LNCaP clone FGC (cell line): ENCODE data around the gene RSF1.
"Not testable (repeated sequence)": the region's sequence is repeated elsewhere in the genome, so short reads cannot be mapped to it uniquely, and the experiment has no call there.

Source experiments
- DNase-seq: peaks from one replicate; pipeline ENCODE4 v3.0.0-alpha.2; 2011; ENCODE audit warnings: low read depth
- H3K4me3 ChIP-seq: 2 replicates; pipeline ENCODE4 v1.5.1; 2011; ENCODE audit warnings: mild to moderate bottlenecking, low read depth, low read length, control low read depth
- TF ChIP-seq, protein P1 (sequence below): IDR thresholded peaks from 2 replicates; pipeline ENCODE4 v1.5.1; 2012; ENCODE audit warnings: mild to moderate bottlenecking; ENCODE audit not compliant: control insufficient read depth, insufficient read depth; ENCODE audit errors: extremely low read depth

The RSF1 gene

DNA sequence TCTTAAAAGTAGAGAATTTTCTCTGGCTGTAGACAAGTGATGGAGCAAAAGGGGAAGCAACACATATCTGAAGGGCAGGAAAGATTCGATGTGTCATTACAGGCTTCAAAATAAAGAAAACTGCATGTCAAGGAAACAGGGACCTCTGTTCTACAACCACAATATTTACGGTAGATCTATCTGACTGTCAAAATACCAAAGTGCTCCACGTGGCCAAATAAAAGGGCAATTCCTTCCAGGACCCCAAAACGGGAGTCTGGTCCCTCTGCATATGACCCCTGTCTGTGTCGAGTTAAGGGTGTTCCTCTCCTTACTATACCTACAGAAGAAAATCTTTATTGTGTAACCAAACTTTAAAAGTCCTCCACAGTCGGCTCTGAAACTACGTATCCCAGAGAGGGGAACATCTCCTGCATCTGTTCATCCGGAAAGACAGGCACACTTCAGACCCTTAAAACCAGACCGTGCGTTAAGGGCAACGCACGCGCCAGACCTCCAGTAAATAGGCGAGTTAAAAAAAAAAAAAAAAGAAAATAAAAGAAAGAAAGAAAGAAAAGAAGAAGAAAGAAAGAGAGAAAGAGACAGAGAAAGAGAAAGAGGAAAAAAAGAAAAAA lies 183.7 kb downstream of the RSF1 start:
- no peak for DNase-seq
- TF ChIP-seq, protein P1, sequence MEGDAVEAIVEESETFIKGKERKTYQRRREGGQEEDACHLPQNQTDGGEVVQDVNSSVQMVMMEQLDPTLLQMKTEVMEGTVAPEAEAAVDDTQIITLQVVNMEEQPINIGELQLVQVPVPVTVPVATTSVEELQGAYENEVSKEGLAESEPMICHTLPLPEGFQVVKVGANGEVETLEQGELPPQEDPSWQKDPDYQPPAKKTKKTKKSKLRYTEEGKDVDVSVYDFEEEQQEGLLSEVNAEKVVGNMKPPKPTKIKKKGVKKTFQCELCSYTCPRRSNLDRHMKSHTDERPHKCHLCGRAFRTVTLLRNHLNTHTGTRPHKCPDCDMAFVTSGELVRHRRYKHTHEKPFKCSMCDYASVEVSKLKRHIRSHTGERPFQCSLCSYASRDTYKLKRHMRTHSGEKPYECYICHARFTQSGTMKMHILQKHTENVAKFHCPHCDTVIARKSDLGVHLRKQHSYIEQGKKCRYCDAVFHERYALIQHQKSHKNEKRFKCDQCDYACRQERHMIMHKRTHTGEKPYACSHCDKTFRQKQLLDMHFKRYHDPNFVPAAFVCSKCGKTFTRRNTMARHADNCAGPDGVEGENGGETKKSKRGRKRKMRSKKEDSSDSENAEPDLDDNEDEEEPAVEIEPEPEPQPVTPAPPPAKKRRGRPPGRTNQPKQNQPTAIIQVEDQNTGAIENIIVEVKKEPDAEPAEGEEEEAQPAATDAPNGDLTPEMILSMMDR: no peak
- H3K4me3 ChIP-seq: peak overlapping the region; percentile 81

DNA sequence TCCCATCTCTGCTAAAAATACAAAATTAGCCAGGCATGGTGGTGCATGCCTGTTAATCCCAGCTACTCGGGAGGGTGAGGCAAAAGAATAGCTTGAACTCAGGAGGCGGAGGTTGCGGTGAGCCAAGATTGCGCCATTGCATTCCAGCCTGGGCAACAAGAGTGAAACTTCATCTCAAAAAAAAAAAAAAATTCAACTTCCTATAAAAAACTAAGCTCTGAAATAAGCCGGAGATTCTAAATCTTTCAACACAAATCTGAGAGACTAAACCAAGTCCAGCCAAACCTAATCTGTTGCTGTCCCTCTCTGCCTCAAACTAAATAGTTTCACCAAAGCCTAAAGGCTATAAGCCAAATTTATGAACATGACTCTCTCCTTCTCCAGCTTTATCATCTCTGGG lies 186.6 kb downstream of the RSF1 start:
- DNase-seq, H3K4me3 ChIP-seq: not testable (repeated sequence)

DNA sequence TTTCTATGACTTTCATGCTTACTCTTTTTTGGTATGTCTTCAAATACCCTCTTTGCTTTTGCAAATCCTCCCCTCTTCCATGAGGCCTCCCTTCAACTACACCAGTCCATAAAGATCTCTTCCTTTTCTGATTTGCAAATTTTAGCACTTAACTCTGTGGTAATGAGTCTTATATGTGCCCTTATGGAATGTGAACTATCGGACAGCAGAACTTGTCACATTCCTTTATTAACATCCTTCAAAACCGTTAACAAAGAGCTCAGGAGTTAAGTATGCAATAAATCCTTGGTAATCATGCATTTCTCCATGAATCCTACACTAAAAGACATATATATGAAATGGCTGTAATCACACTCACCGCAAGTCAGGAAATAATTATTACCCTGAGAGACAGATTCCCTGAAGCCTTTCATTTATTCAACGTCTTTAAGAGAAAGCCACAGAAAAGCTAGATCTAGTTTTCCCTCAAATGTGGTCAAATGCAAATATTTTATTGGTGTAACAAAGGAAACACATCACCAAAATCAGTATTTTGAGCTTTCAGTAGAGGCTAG lies 190.3 kb downstream of the RSF1 start:
- H3K4me3 ChIP-seq: no peak overlapping the region
- TF ChIP-seq, protein P1: no peak
- no peak for DNase-seq

DNA sequence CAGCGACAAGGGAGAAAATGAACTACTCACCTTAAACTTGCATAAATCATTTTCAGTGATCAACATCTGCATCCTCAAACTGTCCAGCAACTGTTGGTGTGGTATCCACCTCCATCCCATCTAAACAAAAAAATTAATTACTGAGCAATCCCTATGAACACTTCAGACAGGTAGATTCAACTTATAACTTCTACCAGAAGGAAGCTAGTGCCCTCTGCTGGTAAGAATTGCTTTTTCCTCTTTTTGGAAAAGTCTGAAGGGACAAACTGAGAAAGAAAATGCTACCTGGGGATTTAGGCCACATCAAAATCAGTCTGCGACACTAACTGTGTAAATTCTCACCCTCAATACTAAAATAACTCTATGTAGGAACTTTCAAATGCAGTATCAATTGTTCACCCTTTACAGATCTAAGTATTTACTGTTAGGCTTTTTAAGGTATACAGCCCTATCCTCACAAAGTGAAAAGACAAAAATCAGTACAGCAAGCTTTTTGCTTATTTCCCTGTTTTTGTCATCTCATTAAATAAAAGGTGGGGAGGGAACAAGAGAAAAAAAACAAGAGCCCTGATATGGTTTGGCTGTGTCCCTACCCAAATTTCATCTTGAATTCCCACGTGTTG lies 200.8 kb downstream of the RSF1 start:
- TF ChIP-seq, protein P1: peak; percentile 69
- no peak overlapping the region for H3K4me3 ChIP-seq
- DNase-seq: no peak

DNA sequence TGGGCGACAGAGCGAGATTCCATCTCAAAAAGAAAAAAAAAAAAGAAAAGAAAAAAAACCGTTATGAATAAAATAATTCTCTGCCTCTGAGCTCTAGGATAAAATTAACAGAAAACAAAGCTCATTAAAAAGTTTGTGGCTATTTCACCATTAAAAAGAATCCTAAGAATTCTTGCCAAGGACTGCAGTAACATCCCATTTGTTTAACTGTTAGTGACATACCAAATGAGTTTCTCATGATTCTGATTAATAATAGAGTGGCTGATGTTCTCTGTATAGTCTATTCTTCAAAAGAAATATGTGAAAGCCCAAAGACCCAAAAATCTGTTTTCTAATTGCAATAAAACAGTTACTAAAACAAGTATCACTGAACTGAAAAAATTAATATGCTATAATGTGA lies 202.6 kb downstream of the RSF1 start:
- H3K4me3 ChIP-seq: no peak overlapping the region
- no peak for DNase-seq
- TF ChIP-seq, protein P1: no peak

DNA sequence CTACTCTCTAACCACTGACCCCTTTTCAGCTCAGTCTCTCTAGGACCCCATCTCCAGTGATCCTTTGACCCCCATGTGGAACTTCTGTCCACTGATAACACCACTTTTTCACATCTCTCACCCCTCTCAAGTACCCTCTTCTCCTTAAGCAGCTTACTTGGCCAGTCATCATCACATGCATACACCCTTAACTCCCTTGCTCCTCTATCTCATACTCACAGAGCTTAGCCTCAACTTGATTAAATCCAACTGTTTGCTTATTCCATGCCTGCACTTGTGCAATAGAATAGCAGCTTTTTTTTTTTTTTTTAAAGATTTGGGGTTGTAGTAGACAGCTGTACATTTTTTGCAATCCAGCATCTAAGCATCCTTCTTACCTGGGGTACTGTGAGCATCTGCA lies 208.6 kb downstream of the RSF1 start:
- DNase-seq: no peak
- no peak overlapping the region for H3K4me3 ChIP-seq
- TF ChIP-seq, protein P1: no peak
